SK-N-SH treated with all-trans-retinoic acid at 6 μM for 48 hours (cell line): ENCODE measurements around the gene CPB1.

Experiments
- ATAC-seq: fragments of 200-7000 bp; cut with Tn5 transposase; 3 replicates; pipeline ENCODE4 v1.9.1; 2020; ENCODE audit warnings: mild to moderate bottlenecking, moderate library complexity
- ARNTL ChIP-seq: fragments of 450-650 bp; formaldehyde crosslinking; IDR thresholded peaks from 2 replicates; pipeline ENCODE4 v1.5.0; 2020; ENCODE audit warnings: low read depth, mild to moderate bottlenecking, moderate library complexity, borderline replicate concordance
- BACH2 ChIP-seq: fragments of 250-450 bp; sonication (Bioruptor Pico); IDR thresholded peaks from 2 replicates; pipeline ENCODE4 v1.9.0; 2021; ENCODE audit warnings: mild to moderate bottlenecking, borderline replicate concordance
- CREB5 ChIP-seq: fragments of 250-450 bp; sonication (Bioruptor Pico); IDR thresholded peaks from 2 replicates; pipeline ENCODE4 v1.5.1; 2020; ENCODE audit warnings: low read depth, mild to moderate bottlenecking, moderate library complexity
- CSDC2 ChIP-seq: fragments of 250-450 bp; sonication (Bioruptor Pico); IDR thresholded peaks from 2 replicates; pipeline ENCODE4 v1.5.0; 2020; ENCODE audit warnings: mild to moderate bottlenecking, moderate library complexity
- CSRNP3 ChIP-seq: fragments of 250-450 bp; sonication (Bioruptor Pico); IDR thresholded peaks from 2 replicates; pipeline ENCODE4 v1.5.1; 2021; ENCODE audit warnings: mild to moderate bottlenecking, moderate library complexity
- ESRRG ChIP-seq: fragments of 250-450 bp; sonication (Bioruptor Pico); IDR thresholded peaks from 2 replicates; pipeline ENCODE4 v1.6.1; 2021; ENCODE audit warnings: mild to moderate bottlenecking
- GLIS3 ChIP-seq: fragments of 250-450 bp; sonication (Bioruptor Pico); IDR thresholded peaks from 2 replicates; pipeline ENCODE4 v1.5.0; 2020; ENCODE audit warnings: mild to moderate bottlenecking, moderate library complexity
- ISL1 ChIP-seq: fragments of 250-450 bp; sonication (Bioruptor Pico); IDR thresholded peaks from 2 replicates; pipeline ENCODE4 v2.1.2; 2022; ENCODE audit warnings: mild to moderate bottlenecking, moderate library complexity
- OSR1 ChIP-seq: fragments of 250-450 bp; sonication (Bioruptor Pico); IDR thresholded peaks from 2 replicates; pipeline ENCODE4 v1.8.0; 2022; ENCODE audit warnings: moderate library complexity, mild to moderate bottlenecking, inconsistent platforms
- PATZ1 ChIP-seq: fragments of 250-450 bp; sonication (Bioruptor Pico); IDR thresholded peaks from 2 replicates; pipeline ENCODE4 v1.8.0; 2020; ENCODE audit warnings: mild to moderate bottlenecking, moderate library complexity, borderline replicate concordance
- PPARA ChIP-seq: fragments of 250-450 bp; sonication (Bioruptor Pico); IDR thresholded peaks from 2 replicates; pipeline ENCODE4 v1.5.0; 2020; ENCODE audit warnings: mild to moderate bottlenecking, borderline replicate concordance
- RARB ChIP-seq: fragments of 250-450 bp; sonication (Bioruptor Pico); IDR thresholded peaks from 2 replicates; pipeline ENCODE4 v1.8.0; 2021; ENCODE audit warnings: mild to moderate bottlenecking, moderate library complexity
- SNAI2 ChIP-seq: fragments of 250-450 bp; sonication (Bioruptor Pico); IDR thresholded peaks from 2 replicates; pipeline ENCODE4 v1.5.0; 2020; ENCODE audit warnings: mild to moderate bottlenecking, moderate library complexity
- TCF4 ChIP-seq: fragments of 250-450 bp; sonication (Bioruptor Pico); IDR thresholded peaks from 2 replicates; pipeline ENCODE4 v1.8.0; 2021; ENCODE audit warnings: mild to moderate bottlenecking, moderate library complexity, borderline replicate concordance
- TOX ChIP-seq: fragments of 250-450 bp; sonication (Bioruptor Pico); IDR thresholded peaks from 2 replicates; pipeline ENCODE4 v1.8.0; 2021; ENCODE audit warnings: mild to moderate bottlenecking, moderate library complexity, borderline replicate concordance
- TSHZ2 ChIP-seq: fragments of 250-450 bp; sonication (Bioruptor Pico); IDR thresholded peaks from 2 replicates; pipeline ENCODE4 v1.5.0; 2020; ENCODE audit warnings: mild to moderate bottlenecking, moderate library complexity
- ZC3H10 ChIP-seq: fragments of 250-450 bp; sonication (Bioruptor Pico); IDR thresholded peaks from 2 replicates; pipeline ENCODE4 v1.5.1; 2021; ENCODE audit warnings: mild to moderate bottlenecking, moderate library complexity
- ZFP3 ChIP-seq: fragments of 250-450 bp; sonication (Bioruptor Pico); IDR thresholded peaks from 2 replicates; pipeline ENCODE4 v1.5.0; 2020; ENCODE audit warnings: mild to moderate bottlenecking, moderate library complexity
- ZFP30 ChIP-seq: fragments of 450-650 bp; formaldehyde crosslinking; IDR thresholded peaks from 2 replicates; pipeline ENCODE4 v1.5.0; 2022; ENCODE audit warnings: mild to moderate bottlenecking, moderate library complexity
- ZNF565 ChIP-seq: fragments of 450-650 bp; formaldehyde crosslinking; conservative IDR thresholded peaks from 2 replicates; pipeline ENCODE4 v1.5.0; 2020; ENCODE audit warnings: low read depth, mild to moderate bottlenecking, moderate library complexity

Gene CPB1

GRCh38 chr3:148906667-148907066 lies 79.1 kb downstream of the CPB1 start:
- TF ChIP-seq ZFP30 (CRISPR knock-in tag) (no peak), RARB (CRISPR knock-in tag) (no peak), TOX (CRISPR knock-in tag) (no peak), ARNTL (CRISPR knock-in tag) (no peak), TCF4 (no peak), CREB5 (CRISPR knock-in tag) (no peak), BACH2 (CRISPR knock-in tag) (no peak), GLIS3 (CRISPR knock-in tag) (no peak), ISL1 (CRISPR knock-in tag) (no peak), ZFP3 (no peak), CSDC2 (CRISPR knock-in tag) (no peak), OSR1 (CRISPR knock-in tag) (no peak), ESRRG (CRISPR knock-in tag) (no peak), TSHZ2 (CRISPR knock-in tag) (no peak), ZC3H10 (CRISPR knock-in tag) (no peak), SNAI2 (CRISPR knock-in tag) (no peak), ZNF565 (CRISPR knock-in tag) (no peak), PATZ1 (CRISPR knock-in tag) (no peak), CSRNP3 (CRISPR knock-in tag) (no peak), PPARA (CRISPR knock-in tag) (no peak)
- ATAC-seq = no peak
